Smooth muscle cell (in vitro differentiated cells): ENCODE measurements around the gene DNAJA4. TPM values are rescaled to one million over a fixed set of nuclear protein-coding genes. Genes with fewer than 3 reads are reported as not detected.

ENCODE experiments used
- DNase-seq: peaks from one replicate; lab custom pipeline; 2025; ENCODE audit not compliant: unreplicated experiment; lab: John Stamatoyannopoulos, UW
- H2AFZ ChIP-seq: fragments of 200-600 bp; sonication (generic); 2 replicates; pipeline ENCODE4 v1.6.0; 2016; ENCODE audit warnings: antibody characterized with exemption, low read depth, mild to moderate bottlenecking
- H3F3A ChIP-seq: fragments of 200-600 bp; sonication (generic); 2 replicates; pipeline ENCODE4 v1.6.0; 2017; ENCODE audit warnings: antibody characterized with exemption, low read depth
- H3K27ac ChIP-seq: fragments of 200-600 bp; sonication (generic); 2 replicates; pipeline ENCODE4 v1.5.1; 2016; ENCODE audit warnings: low read depth, mild to moderate bottlenecking
- H3K27me3 ChIP-seq: fragments of 200-600 bp; sonication (generic); 2 replicates; pipeline ENCODE4 v1.6.1; 2016; ENCODE audit warnings: low read depth, mild to moderate bottlenecking
- H3K36me3 ChIP-seq: fragments of 200-600 bp; sonication (generic); 2 replicates; pipeline ENCODE4 v1.5.1; 2016; ENCODE audit warnings: low read depth
- H3K4me1 ChIP-seq: fragments of 200-600 bp; sonication (generic); 2 replicates; pipeline ENCODE4 v1.5.1; 2016; ENCODE audit warnings: low read depth
- H3K4me2 ChIP-seq: fragments of 200-600 bp; sonication (generic); 2 replicates; pipeline ENCODE4 v1.6.0; 2016; ENCODE audit warnings: mild to moderate bottlenecking
- H3K4me3 ChIP-seq: fragments of 200-600 bp; sonication (generic); 2 replicates; pipeline ENCODE4 v1.5.1; 2016; ENCODE audit warnings: mild to moderate bottlenecking
- H3K79me2 ChIP-seq: fragments of 200-600 bp; sonication (generic); 2 replicates; pipeline ENCODE4 v1.6.0; 2016; ENCODE audit warnings: low read depth, mild to moderate bottlenecking
- H3K9ac ChIP-seq: fragments of 200-600 bp; sonication (generic); 2 replicates; pipeline ENCODE4 v1.6.0; 2016; ENCODE audit warnings: low read depth
- H3K9me3 ChIP-seq: fragments of 200-600 bp; sonication (generic); replicated peaks from 2 replicates; pipeline ENCODE4 v1.5.1; 2016; ENCODE audit warnings: low read depth
- H4K20me1 ChIP-seq: fragments of 200-600 bp; sonication (generic); 2 replicates; pipeline ENCODE4 v1.6.0; 2016; ENCODE audit warnings: low read depth
- CTCF ChIP-seq: fragments of 200-600 bp; sonication (generic); IDR thresholded peaks from 2 replicates; pipeline ENCODE4 v1.5.1; 2017; ENCODE audit warnings: borderline replicate concordance, mild to moderate bottlenecking, antibody characterized with exemption; ENCODE audit not compliant: insufficient read depth, poor library complexity, severe bottlenecking
- WGBS: methylation state at CpG from one replicate; pipeline ENCODE4 v1.1.7; 2016; ENCODE audit warnings: low lambda C conversion rate; 5-methylcytosine and 5-hydroxymethylcytosine counted together
- polyA plus RNA-seq: library from polyadenylated mRNA; unstranded; fragments of >200 nt; fragmentation: Nextera tagmentation; extraction: Ambion mirVana; gene quantifications from 2 replicates; pipeline ENCODE4 v1.2.1, GENCODE V29; 2016
- total RNA-seq: library from RNA; depleted of rRNA; stranded (reverse); fragments of >200 nt; gene quantifications from 2 replicates; pipeline ENCODE4 v1.2.3, GENCODE V29; 2014

The DNAJA4 gene
- total RNA-seq = 2.7 and 3.2 TPM in 2 replicates
- polyA plus RNA-seq = 4.0 and 5.8 TPM in 2 replicates

GRCh38 chr15:78264304-78265136 lies at the start of gene DNAJA4:
DNAJA4 (plus strand) TSS chr15:78264562; CDS start chr15:78264764, 202 bp downstream.
- no peaks in the 10 kb centered on the region for H3K27me3 ChIP-seq
- no peak within 1 kb of the TSS for H3K9ac ChIP-seq
- H3K27ac ChIP-seq = no peak within 1 kb of the TSS
- H4K20me1 ChIP-seq = no peaks in the 10 kb centered on the region
- no peak for DNase-seq
- H3K4me2 ChIP-seq = peak within 1 kb of the TSS; percentile 84
- no peaks in the 10 kb centered on the region for H3K9me3 ChIP-seq
- TF ChIP-seq CTCF = no peak
- H3F3A ChIP-seq = no peaks in the 10 kb centered on the region
- H3K4me1 ChIP-seq = no peaks in the 10 kb centered on the region
- 48% methylated on average over 76 of the region's 107 CpGs for WGBS
- H3K4me3 ChIP-seq = peak within 1 kb of the TSS; percentile 47
- no peaks in the 10 kb centered on the region for H3K36me3 ChIP-seq
- H3K79me2 ChIP-seq = no peaks in the 10 kb centered on the region
- peak within 1 kb of the TSS; percentile 76 for H2AFZ ChIP-seq

- 93% methylated on average over 7 of the region's 7 CpGs for WGBS
- H3K4me2 ChIP-seq = no peak overlapping the region
- no peaks in the 10 kb centered on the region for H3K27me3 ChIP-seq
- no peak overlapping the region for H3K4me3 ChIP-seq
- H3K9ac ChIP-seq = no peak overlapping the region
- no peak for DNase-seq
- H3K4me1 ChIP-seq = peaks cover 4% of the 10 kb centered on the region
- H3K27ac ChIP-seq = no peak overlapping the region
- no peaks in the 10 kb centered on the region for H4K20me1 ChIP-seq
- TF ChIP-seq CTCF = no peak
- H3F3A ChIP-seq = no peaks in the 10 kb centered on the region
- no peaks in the 10 kb centered on the region for H3K36me3 ChIP-seq
- H3K9me3 ChIP-seq = no peaks in the 10 kb centered on the region
- H3K79me2 ChIP-seq = no peaks in the 10 kb centered on the region
- no peak overlapping the region for H2AFZ ChIP-seq
Observed at GRCh38 chr15:78216276-78217104, 47.9 kb upstream of the DNAJA4 start.

- H3K4me1 ChIP-seq = no peaks in the 10 kb centered on the region
- no peak for TF ChIP-seq CTCF
- H3K79me2 ChIP-seq = no peaks in the 10 kb centered on the region
- WGBS = 90% methylated on average over 1 of the region's 1 CpG
- no peaks in the 10 kb centered on the region for H3K36me3 ChIP-seq
- no peaks in the 10 kb centered on the region for H3F3A ChIP-seq
- no peak for DNase-seq
- H3K27me3 ChIP-seq = no peaks in the 10 kb centered on the region
- no peak overlapping the region for H3K9ac ChIP-seq
- H3K4me3 ChIP-seq = no peak overlapping the region
- H3K27ac ChIP-seq = no peak overlapping the region
- H3K4me2 ChIP-seq = no peak overlapping the region
- no peaks in the 10 kb centered on the region for H4K20me1 ChIP-seq
- H3K9me3 ChIP-seq = no peaks in the 10 kb centered on the region
- H2AFZ ChIP-seq = no peak overlapping the region
Observed at GRCh38 chr15:78220713-78221112, 43.6 kb upstream of the DNAJA4 start.
